ENCODE data around the gene ECE1. TPM values are rescaled to one million over a fixed set of nuclear protein-coding genes. Genes with fewer than 3 reads are reported as not detected.

ECE1 gene
- total and polyA plus RNA-seq, 2 of the 13 experiments (the other 11 are each of a cell fraction or from before 2014, with no cell fraction given): 13.5 to 21.2 TPM

DNA sequence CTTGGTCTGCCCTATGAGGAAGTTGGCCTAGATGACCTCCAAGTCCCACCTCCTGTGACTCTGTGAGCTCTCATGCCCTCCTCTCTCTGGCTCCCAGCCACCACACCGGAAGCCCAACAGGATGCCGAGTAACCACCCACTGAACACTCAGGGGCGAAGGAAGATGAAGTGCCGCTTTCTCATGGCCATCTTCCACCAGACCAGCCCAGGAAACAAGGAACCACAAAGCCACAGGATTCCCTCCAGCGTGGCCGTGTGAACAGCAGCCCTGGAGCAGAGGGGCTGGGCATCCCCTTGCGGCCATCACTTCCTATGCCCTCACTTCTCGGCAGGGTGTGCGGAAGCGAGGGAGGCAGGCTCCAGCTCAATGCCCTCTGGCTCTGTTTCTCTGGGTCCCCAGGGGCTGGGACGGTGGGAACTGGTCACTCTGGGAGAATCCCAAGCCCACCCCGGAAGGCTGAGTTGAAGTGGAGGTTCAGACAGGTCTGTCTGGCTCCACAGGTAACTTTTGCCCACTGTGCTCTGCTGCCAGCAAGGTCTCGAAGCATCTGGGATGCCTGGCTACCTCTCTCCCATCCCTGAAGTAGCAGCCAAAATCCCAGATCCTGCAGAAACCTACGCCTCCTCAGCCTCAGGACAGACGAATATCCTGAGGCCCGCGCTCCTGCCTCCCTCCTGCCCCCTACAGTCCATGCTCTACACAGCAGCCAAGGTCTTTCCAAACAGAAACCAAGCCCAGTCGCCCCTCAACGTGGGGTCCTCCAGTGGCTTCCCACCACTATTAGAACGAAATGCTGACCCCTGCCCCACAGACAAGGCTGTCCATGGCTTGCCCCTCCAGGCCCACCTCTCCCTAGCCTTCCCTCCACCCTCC lies 44.2 kb upstream of the ECE1 start (continued):
- TF ChIP-seq ZBTB38 (CRISPR knock-in tag; IDR thresholded peaks at IDR 0.05) (no peak; the same call in 1 of the 2 replicates), TGIF2 (CRISPR knock-in tag; IDR thresholded peaks at IDR 0.05) (peak; percentile 34; the same call in 1 of the 2 replicates), ZFP36L1 (CRISPR knock-in tag; IDR thresholded peaks at IDR 0.05) (no peak), SMARCC2 (IDR thresholded peaks at IDR 0.05) (no peak), EP300 (IDR thresholded peaks at IDR 0.05; ENCODE audit: low read depth in 2 of 2, low read length in 2 of 2) (no peak), EP300 (CRISPR knock-in tag; IDR thresholded peaks at IDR 0.05; ENCODE audit: borderline replicate concordance) (no peak), SOX6 (IDR thresholded peaks at IDR 0.05) (no peak), SOX6 (CRISPR knock-in tag; IDR thresholded peaks at IDR 0.05) (no peak), ZNF598 (CRISPR knock-in tag; IDR thresholded peaks at IDR 0.05; ENCODE audit: borderline replicate concordance) (peak; percentile 79; the same call in 1 of the 2 replicates), JUND (CRISPR knock-in tag; IDR thresholded peaks at IDR 0.05) (peak; percentile 29; the same call in 1 of the 2 replicates), ERF (CRISPR knock-in tag; IDR thresholded peaks at IDR 0.05) (peak; percentile 42), FOSL2 (CRISPR knock-in tag; IDR thresholded peaks at IDR 0.05) (0 out of 2 replicates have a peak, but pooled peaks have one; percentile 16), TBL1XR1 (IDR thresholded peaks at IDR 0.05; ENCODE audit: borderline replicate concordance, low read length, partially characterized antibody) (no peak), MED1 (CRISPR knock-in tag; IDR thresholded peaks at IDR 0.05) (no peak), SOX13 (IDR thresholded peaks at IDR 0.05) (no peak), SOX13 (CRISPR knock-in tag; conservative IDR thresholded peaks at IDR 0.05 in 1 of 2, IDR thresholded peaks at IDR 0.05 in 1 of 2) (peak in 1 of 2 experiments; percentile 9; a peak in 1 of 4 replicates), ZC3H13 (CRISPR knock-in tag; IDR thresholded peaks at IDR 0.05) (no peak), STAG1 (CRISPR knock-in tag; IDR thresholded peaks at IDR 0.05) (peak; percentile 64), CAMTA2 (CRISPR knock-in tag; IDR thresholded peaks at IDR 0.05; ENCODE audit: borderline replicate concordance) (no peak)
- TF ChIP-seq, protein P1, sequence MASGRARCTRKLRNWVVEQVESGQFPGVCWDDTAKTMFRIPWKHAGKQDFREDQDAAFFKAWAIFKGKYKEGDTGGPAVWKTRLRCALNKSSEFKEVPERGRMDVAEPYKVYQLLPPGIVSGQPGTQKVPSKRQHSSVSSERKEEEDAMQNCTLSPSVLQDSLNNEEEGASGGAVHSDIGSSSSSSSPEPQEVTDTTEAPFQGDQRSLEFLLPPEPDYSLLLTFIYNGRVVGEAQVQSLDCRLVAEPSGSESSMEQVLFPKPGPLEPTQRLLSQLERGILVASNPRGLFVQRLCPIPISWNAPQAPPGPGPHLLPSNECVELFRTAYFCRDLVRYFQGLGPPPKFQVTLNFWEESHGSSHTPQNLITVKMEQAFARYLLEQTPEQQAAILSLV (CRISPR knock-in tag; IDR thresholded peaks at IDR 0.05; ENCODE audit: borderline replicate concordance): peak; percentile 28; the same call in 1 of the 2 replicates
- TF ChIP-seq, protein P2, sequence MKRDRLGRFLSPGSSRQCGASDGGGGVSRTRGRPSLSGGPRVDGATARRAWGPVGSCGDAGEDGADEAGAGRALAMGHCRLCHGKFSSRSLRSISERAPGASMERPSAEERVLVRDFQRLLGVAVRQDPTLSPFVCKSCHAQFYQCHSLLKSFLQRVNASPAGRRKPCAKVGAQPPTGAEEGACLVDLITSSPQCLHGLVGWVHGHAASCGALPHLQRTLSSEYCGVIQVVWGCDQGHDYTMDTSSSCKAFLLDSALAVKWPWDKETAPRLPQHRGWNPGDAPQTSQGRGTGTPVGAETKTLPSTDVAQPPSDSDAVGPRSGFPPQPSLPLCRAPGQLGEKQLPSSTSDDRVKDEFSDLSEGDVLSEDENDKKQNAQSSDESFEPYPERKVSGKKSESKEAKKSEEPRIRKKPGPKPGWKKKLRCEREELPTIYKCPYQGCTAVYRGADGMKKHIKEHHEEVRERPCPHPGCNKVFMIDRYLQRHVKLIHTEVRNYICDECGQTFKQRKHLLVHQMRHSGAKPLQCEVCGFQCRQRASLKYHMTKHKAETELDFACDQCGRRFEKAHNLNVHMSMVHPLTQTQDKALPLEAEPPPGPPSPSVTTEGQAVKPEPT (CRISPR knock-in tag; IDR thresholded peaks at IDR 0.05; ENCODE audit: low read depth): no peak
- TF ChIP-seq, protein P3, sequence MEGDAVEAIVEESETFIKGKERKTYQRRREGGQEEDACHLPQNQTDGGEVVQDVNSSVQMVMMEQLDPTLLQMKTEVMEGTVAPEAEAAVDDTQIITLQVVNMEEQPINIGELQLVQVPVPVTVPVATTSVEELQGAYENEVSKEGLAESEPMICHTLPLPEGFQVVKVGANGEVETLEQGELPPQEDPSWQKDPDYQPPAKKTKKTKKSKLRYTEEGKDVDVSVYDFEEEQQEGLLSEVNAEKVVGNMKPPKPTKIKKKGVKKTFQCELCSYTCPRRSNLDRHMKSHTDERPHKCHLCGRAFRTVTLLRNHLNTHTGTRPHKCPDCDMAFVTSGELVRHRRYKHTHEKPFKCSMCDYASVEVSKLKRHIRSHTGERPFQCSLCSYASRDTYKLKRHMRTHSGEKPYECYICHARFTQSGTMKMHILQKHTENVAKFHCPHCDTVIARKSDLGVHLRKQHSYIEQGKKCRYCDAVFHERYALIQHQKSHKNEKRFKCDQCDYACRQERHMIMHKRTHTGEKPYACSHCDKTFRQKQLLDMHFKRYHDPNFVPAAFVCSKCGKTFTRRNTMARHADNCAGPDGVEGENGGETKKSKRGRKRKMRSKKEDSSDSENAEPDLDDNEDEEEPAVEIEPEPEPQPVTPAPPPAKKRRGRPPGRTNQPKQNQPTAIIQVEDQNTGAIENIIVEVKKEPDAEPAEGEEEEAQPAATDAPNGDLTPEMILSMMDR (CRISPR knock-in tag; IDR thresholded peaks at IDR 0.05): peak; percentile 87
- TF ChIP-seq, protein P4, sequence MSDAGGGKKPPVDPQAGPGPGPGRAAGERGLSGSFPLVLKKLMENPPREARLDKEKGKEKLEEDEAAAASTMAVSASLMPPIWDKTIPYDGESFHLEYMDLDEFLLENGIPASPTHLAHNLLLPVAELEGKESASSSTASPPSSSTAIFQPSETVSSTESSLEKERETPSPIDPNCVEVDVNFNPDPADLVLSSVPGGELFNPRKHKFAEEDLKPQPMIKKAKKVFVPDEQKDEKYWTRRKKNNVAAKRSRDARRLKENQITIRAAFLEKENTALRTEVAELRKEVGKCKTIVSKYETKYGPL (CRISPR knock-in tag; IDR thresholded peaks at IDR 0.05): no peak

All from HepG2 (cell line).